GM19035 (cell line): Measurements from ENCODE around the gene LMAN1.

Source experiments
- ATAC-seq: cut with Tn5 transposase; IDR thresholded peaks from one replicate; pipeline ENCODE4 v1.9.1; 2021; ENCODE audit not compliant: unreplicated experiment

Gene LMAN1

GRCh38 chr18:59306640-59307039, 52.4 kb downstream of the LMAN1 start:
- no peak for ATAC-seq

DNA sequence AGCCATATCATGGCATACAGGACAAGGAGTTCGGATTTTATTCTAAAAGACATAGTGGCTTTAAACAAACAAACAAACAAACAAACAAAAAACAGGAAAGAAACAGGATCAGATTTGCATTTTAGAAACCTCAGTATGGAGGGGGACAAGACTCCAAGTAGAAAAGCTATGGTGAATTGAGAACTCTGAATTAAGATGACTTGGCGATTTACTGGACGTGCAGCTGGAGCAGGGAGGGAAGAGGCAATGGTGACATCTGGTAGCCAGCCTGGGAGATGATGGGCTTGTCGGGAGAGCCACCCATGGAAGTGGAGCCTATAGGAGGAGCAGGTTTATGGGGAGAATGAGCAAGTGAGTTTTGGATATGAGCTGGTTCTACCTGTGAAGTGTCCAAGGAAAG, 53.8 kb downstream of the LMAN1 start:
- ATAC-seq = no peak

- ATAC-seq = no peak
Measured at GRCh38 chr18:59303656-59304195, 55.3 kb downstream of the LMAN1 start.

- no peak for ATAC-seq
Measured at GRCh38 chr18:59303006-59303405, 56.1 kb downstream of the LMAN1 start.

DNA sequence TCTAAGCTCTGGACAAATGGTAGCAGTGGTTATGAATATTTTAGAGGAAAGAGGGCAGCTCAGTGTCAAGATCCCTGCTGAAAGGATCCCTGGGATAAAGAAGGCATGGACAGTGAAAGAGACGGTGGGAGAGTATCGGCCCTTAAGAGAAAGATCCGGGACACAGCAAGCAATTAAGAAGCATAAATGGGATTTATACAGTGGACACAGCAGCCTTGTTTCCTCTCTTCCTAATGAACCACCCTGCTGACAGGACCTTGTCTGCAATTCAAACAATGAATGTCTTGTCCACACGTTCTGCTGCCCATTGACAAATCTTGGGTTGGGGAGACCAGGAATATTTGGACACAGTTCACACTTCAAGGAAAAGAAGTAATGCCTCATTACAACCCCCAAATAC, 57.1 kb downstream of the LMAN1 start:
- no peak for ATAC-seq

- ATAC-seq = no peak
Measured at GRCh38 chr18:59300676-59301285, 58.3 kb downstream of the LMAN1 start.

GRCh38 chr18:59298871-59299270, 60.2 kb downstream of the LMAN1 start:
- ATAC-seq = no peak

GRCh38 chr18:59293317-59293716, 65.7 kb downstream of the LMAN1 start:
- ATAC-seq = no peak

- ATAC-seq = no peak
Measured at GRCh38 chr18:59286341-59286740, 72.7 kb downstream of the LMAN1 start.

DNA sequence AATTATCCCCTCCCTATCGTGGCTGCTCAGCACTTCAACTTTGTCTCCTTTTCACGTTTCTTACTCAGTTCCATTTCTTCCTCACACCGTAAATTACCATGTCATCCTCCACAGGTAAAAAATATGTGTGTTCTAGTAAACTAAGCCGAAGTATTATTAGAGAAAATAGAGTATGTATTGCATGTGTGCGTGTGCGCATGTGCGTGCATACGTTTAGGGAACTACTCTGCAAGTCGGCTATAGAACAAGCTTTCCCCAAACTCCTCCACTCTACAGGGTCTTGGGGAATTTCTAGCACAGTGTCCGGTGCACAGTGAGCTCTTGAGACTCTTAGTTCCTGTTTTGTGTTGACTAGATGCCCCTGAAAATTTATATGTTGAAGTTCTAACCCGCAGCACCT, 76.7 kb downstream of the LMAN1 start:
- no peak for ATAC-seq

- no peak for ATAC-seq
Measured at GRCh38 chr18:59279722-59280121, 79.3 kb downstream of the LMAN1 start.

GRCh38 chr18:59279193-59279592, 79.9 kb downstream of the LMAN1 start:
- no peak for ATAC-seq

DNA sequence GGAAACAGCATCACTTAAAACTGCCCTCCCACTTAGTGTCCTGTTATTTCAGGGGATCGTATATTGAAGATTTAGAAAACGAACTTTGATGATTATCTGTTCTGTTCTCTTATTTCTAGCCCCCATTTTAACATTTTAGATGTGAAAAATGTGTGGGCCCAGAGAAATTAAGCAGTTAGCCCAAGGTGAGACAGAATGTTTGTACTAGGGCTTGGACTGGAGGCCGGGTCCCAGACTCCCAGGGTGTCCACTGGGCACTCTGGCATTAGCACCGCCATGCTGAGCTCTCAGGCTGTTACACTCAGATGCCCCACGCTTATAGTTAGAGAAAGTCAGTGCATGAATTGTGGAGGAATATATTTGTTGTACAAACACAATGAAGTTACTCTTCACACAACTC, 80.3 kb downstream of the LMAN1 start:
- ATAC-seq = no peak
